Body of pancreas (tissue), 4 donors: Measurements from ENCODE around the gene CGN. TPM values are rescaled to one million over a fixed set of nuclear protein-coding genes. Genes with fewer than 3 reads are reported as not detected.

Experiments
- ATAC-seq: fragments of 150-250 bp; one replicate; pipeline ENCODE4 v1.9.1; 2016
- DNase-seq, 4 donors: peaks; one replicate each; pipeline ENCODE4 v3.0.0-alpha.2; 2019
- H3K27ac ChIP-seq, 4 donors: fragments of 200-600 bp; sonication (generic); 1 replicate in 3 of 4; 2 replicates in 1 of 4; pipeline versions ENCODE4 v1.5.1 to v1.6.1; 2016 to 2019; ENCODE audit warnings: mild to moderate bottlenecking in 1 of 4, mixed read lengths in 1 of 4, moderate library complexity in 1 of 4
- H3K27me3 ChIP-seq, 2 donors: fragments of 200-600 bp; sonication (generic); one replicate each; pipeline ENCODE4 v1.6.0; 2016; ENCODE audit warnings: mild to moderate bottlenecking in 1 of 2
- H3K36me3 ChIP-seq, 2 donors: fragments of 200-600 bp; sonication (generic); replicated peaks in 1 of 2; 2 replicates each; pipeline ENCODE4 v1.5.1; 2016; ENCODE audit warnings: low read depth in 2 of 2; ENCODE audit not compliant: insufficient read depth in 1 of 2
- H3K4me1 ChIP-seq: fragments of 200-600 bp; sonication (generic); one replicate; pipeline ENCODE4 v1.6.0; 2016
- H3K4me3 ChIP-seq, 2 donors: fragments of 200-600 bp; sonication (generic); 1 replicate in 1 of 2; 2 replicates in 1 of 2; pipeline ENCODE4 v1.5.1; 2016 to 2019
- H3K9me3 ChIP-seq, 3 donors: fragments of 200-600 bp; sonication (generic); 1 replicate in 2 of 3; 2 replicates in 1 of 3; pipeline ENCODE4 v1.5.1; 2016
- POLR2A ChIP-seq, 3 donors: fragments of 450-650 bp; IDR thresholded peaks; one replicate each; pipeline ENCODE4 v1.6.1; 2016; ENCODE audit warnings: antibody characterized with exemption in 3 of 3, mild to moderate bottlenecking in 2 of 3
- WGBS, 2 donors: methylation state at CpG; one replicate each; pipeline ENCODE4 v1.1.5; 2017; 5-methylcytosine and 5-hydroxymethylcytosine counted together
- intact Hi-C: fragments of 100-400 bp; cut with DNase I; formaldehyde crosslinking; loops from one replicate; pipeline ENCODE4 v1.15.1; 2023
- total RNA-seq, 2 donors: library from RNA; depleted of rRNA; stranded (reverse); fragments of >200 nt; gene quantifications; one replicate each; pipeline ENCODE4 v1.1.0, GENCODE V29; 2016
- TF ChIP-seq, protein P1 (sequence below), 7 experiments: fragments of 450-650 bp in 4 of 7; fragments of 200-600 bp in 3 of 7; sonication (generic) in 3 of 7; IDR thresholded peaks; one replicate each; pipeline ENCODE4 v1.5.1; 2016 to 2019; ENCODE audit warnings: antibody characterized with exemption in 7 of 7

The CGN gene
- total RNA-seq, 2 donors from 2014 or later, result 31.0 to 42.8 TPM

GRCh38 chr1:151491641-151492040, 19.5 kb upstream of the CGN start:
- 69 to 85% methylated on average over 5 of the region's 5 CpGs for WGBS, 2 donors
- H3K27ac ChIP-seq, result no peak overlapping the region
- no peaks in the 10 kb centered on the region for H3K27me3 ChIP-seq
- no peaks in the 10 kb centered on the region for H3K9me3 ChIP-seq
- no peak overlapping the region for H3K4me3 ChIP-seq
- DNase-seq (no peak), ATAC-seq (no peak)
- no peaks in the 10 kb centered on the region for H3K4me1 ChIP-seq
- TF ChIP-seq, protein P1, sequence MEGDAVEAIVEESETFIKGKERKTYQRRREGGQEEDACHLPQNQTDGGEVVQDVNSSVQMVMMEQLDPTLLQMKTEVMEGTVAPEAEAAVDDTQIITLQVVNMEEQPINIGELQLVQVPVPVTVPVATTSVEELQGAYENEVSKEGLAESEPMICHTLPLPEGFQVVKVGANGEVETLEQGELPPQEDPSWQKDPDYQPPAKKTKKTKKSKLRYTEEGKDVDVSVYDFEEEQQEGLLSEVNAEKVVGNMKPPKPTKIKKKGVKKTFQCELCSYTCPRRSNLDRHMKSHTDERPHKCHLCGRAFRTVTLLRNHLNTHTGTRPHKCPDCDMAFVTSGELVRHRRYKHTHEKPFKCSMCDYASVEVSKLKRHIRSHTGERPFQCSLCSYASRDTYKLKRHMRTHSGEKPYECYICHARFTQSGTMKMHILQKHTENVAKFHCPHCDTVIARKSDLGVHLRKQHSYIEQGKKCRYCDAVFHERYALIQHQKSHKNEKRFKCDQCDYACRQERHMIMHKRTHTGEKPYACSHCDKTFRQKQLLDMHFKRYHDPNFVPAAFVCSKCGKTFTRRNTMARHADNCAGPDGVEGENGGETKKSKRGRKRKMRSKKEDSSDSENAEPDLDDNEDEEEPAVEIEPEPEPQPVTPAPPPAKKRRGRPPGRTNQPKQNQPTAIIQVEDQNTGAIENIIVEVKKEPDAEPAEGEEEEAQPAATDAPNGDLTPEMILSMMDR (IDR thresholded peaks at IDR 0.05), result no peak
- TF ChIP-seq POLR2A (IDR thresholded peaks at IDR 0.05), result no peak
- intact Hi-C loops, result no loop called here
- H3K36me3 ChIP-seq, result no peaks in the 10 kb centered on the region

DNA sequence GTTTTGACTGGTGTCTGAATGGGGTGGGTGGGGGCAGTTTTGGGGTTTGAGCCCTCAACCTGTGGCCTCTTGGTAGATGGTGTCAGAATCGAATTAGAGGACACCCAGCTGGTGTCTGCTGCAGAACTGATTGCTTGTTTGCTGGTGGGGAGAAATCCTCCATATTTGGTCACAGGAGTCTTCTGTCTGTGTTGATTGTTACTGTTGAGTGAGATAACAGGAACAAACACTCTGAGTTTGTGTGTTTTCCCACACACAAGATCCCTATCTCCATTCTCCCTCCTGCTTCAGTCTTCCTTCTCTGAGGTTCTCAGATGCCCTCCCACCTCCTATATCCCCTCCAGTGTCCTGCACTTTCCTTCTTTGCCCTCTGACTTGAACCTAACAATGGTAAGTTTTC, 19.1 kb upstream of the CGN start:
- 50 to 56% methylated on average over 1 of the region's 1 CpG for WGBS, 2 donors
- no peak for ATAC-seq
- H3K27ac ChIP-seq, result no peak overlapping the region
- no peaks in the 10 kb centered on the region for H3K27me3 ChIP-seq
- no peak overlapping the region for H3K4me3 ChIP-seq
- H3K4me1 ChIP-seq, result no peaks in the 10 kb centered on the region
- TF ChIP-seq, protein P1 (IDR thresholded peaks at IDR 0.05), result no peak
- no peak for TF ChIP-seq POLR2A (IDR thresholded peaks at IDR 0.05)
- DNase-seq, result no peak
- intact Hi-C loops, result no loop called here
- no peaks in the 10 kb centered on the region for H3K36me3 ChIP-seq
- no peaks in the 10 kb centered on the region for H3K9me3 ChIP-seq

GRCh38 chr1:151493042-151493441, 18.1 kb upstream of the CGN start:
- intact Hi-C loops, result no loop called here
- WGBS, 2 donors, result 81 to 89% methylated on average over 3 of the region's 3 CpGs
- TF ChIP-seq, protein P1 (IDR thresholded peaks at IDR 0.05), result no peak
- TF ChIP-seq POLR2A (IDR thresholded peaks at IDR 0.05), result no peak

GRCh38 chr1:151494741-151495281, 16.4 kb upstream of the CGN start:
- peak overlapping the region in 3 of 4 donors; percentile 56 to 78 (median 66) for H3K27ac ChIP-seq
- TF ChIP-seq, protein P1 (IDR thresholded peaks at IDR 0.05), result no peak
- TF ChIP-seq POLR2A (IDR thresholded peaks at IDR 0.05), result no peak
- H3K9me3 ChIP-seq, result no peaks in the 10 kb centered on the region
- intact Hi-C loops, result no loop called here
- H3K36me3 ChIP-seq, result no peaks in the 10 kb centered on the region
- WGBS, 2 donors, result 0% methylated on average over 1 of the region's 1 CpG
- H3K27me3 ChIP-seq, result no peaks in the 10 kb centered on the region
- H3K4me1 ChIP-seq, result no peaks in the 10 kb centered on the region
- ATAC-seq, result peak; percentile 83
- peak in 1 of 4 donors; percentile 31 for DNase-seq
- no peak overlapping the region for H3K4me3 ChIP-seq

More at GRCh38 chr1:151493042-151493441, 18.1 kb upstream of the CGN start:
- H3K36me3 ChIP-seq, result no peaks in the 10 kb centered on the region
- no peak overlapping the region for H3K4me3 ChIP-seq
- H3K27ac ChIP-seq, result no peak overlapping the region
- H3K4me1 ChIP-seq, result no peaks in the 10 kb centered on the region
- ATAC-seq (no peak), DNase-seq (no peak)
- H3K9me3 ChIP-seq, result no peaks in the 10 kb centered on the region
- H3K27me3 ChIP-seq, result no peaks in the 10 kb centered on the region

- DNase-seq, result no peak
- TF ChIP-seq, protein P1 (IDR thresholded peaks at IDR 0.05), result no peak
- no peak for TF ChIP-seq POLR2A (IDR thresholded peaks at IDR 0.05)
- Histone ChIP-seq H3K9me3 (no peaks in the 10 kb centered on the region), H3K4me1 (no peaks in the 10 kb centered on the region), H3K27me3 (no peaks in the 10 kb centered on the region), H3K27ac (peak overlapping the region in 3 of 4 donors; percentile 56 to 78 (median 66)), H3K36me3 (no peaks in the 10 kb centered on the region), H3K4me3 (no peak overlapping the region)
- intact Hi-C loops, result no loop called here
- WGBS, 2 donors, result 25 to 68% methylated on average over 1 of the region's 1 CpG
- no peak for ATAC-seq
Observed at GRCh38 chr1:151495316-151495715, 15.9 kb upstream of the CGN start.
